IMR-90 (cell line): ENCODE data around the gene ZNF529. TPM values are rescaled to one million over a fixed set of nuclear protein-coding genes. Genes with fewer than 3 reads are reported as not detected.

ENCODE experiments used
- ATAC-seq: fragments of 200-7000 bp; cut with Tn5 transposase; 2 replicates; pipeline ENCODE4 v1.9.1; 2020; ENCODE audit warnings: low read depth, mild to moderate bottlenecking, moderate library complexity
- BruUV-seq: library from RNA; stranded (reverse); fragments of 400-500 nt; replicated peaks from 2 replicates; lab custom pipeline; 2021; lab: Mats Ljungman, UMichigan
- CTCF ChIA-PET: fragments of 300-600 bp; formaldehyde crosslinking; extraction: SDS; loops from one replicate; lab custom pipeline; 2021; ENCODE audit warnings: antibody characterized with exemption; lab: Yijun Ruan, JAX
- POLR2A ChIA-PET: fragments of 300-600 bp; sonication (Branson Sonifier 250); formaldehyde crosslinking; loops from one replicate; lab custom pipeline; 2022; ENCODE audit warnings: antibody characterized with exemption; ENCODE audit not compliant: unreplicated experiment; lab: Charles Lee
- DNase-seq: peaks from one replicate; pipeline ENCODE4 v3.0.0; 2013
- H2AFZ ChIP-seq: replicated peaks from 2 replicates; pipeline ENCODE3; 2013; ENCODE audit warnings: low read length, mild to moderate bottlenecking; ENCODE audit not compliant: poor library complexity
- H2AK5ac ChIP-seq: 2 replicates; pipeline ENCODE4 v1.6.1; 2013; ENCODE audit warnings: low read depth, low read length, inconsistent platforms
- H2AK9ac ChIP-seq: replicated peaks from 2 replicates; pipeline ENCODE3; 2013; ENCODE audit warnings: mild to moderate bottlenecking, low read depth, low read length, moderate library complexity; ENCODE audit not compliant: poor library complexity
- H2BK120ac ChIP-seq: 2 replicates; pipeline ENCODE4 v1.6.1; 2013; ENCODE audit warnings: low read depth, low read length, inconsistent platforms
- H2BK15ac ChIP-seq: 3 replicates; pipeline ENCODE4 v1.6.1; 2013; ENCODE audit warnings: low read depth, low read length, inconsistent platforms
- H2BK20ac ChIP-seq: 2 replicates; pipeline ENCODE4 v1.6.1; 2013; ENCODE audit warnings: low read depth, mild to moderate bottlenecking, inconsistent platforms, low read length, moderate library complexity
- H2BK5ac ChIP-seq: 2 replicates; pipeline ENCODE4 v1.6.1; 2013; ENCODE audit warnings: mild to moderate bottlenecking, low read depth, low read length, inconsistent platforms; ENCODE audit not compliant: poor library complexity, severe bottlenecking
- H3K14ac ChIP-seq: replicated peaks from 2 replicates; pipeline ENCODE4 v1.6.1; 2013; ENCODE audit warnings: low read depth, low read length, inconsistent platforms
- H3K18ac ChIP-seq: 2 replicates; pipeline ENCODE4 v1.6.1; 2013; ENCODE audit warnings: low read depth, low read length, control low read depth
- H3K23ac ChIP-seq: 2 replicates; pipeline ENCODE4 v1.6.1; 2013; ENCODE audit warnings: low read depth, low read length, inconsistent platforms
- H3K27ac ChIP-seq: 2 replicates; pipeline ENCODE4 v1.5.1; 2013; ENCODE audit warnings: mild to moderate bottlenecking, control low read depth, low read length; ENCODE audit not compliant: insufficient read depth
- H3K27me3 ChIP-seq: 2 replicates; pipeline ENCODE4 v1.6.1; 2013; ENCODE audit warnings: low read length; ENCODE audit not compliant: control insufficient read depth, insufficient read depth
- H3K36me3 ChIP-seq: 2 replicates; pipeline ENCODE4 v1.6.1; 2013; ENCODE audit warnings: low read length, mixed read lengths; ENCODE audit not compliant: control insufficient read depth, insufficient read depth
- H3K4ac ChIP-seq: 2 replicates; pipeline ENCODE4 v1.6.1; 2013; ENCODE audit warnings: low read depth, low read length, inconsistent platforms
- H3K4me1 ChIP-seq: 2 replicates; pipeline ENCODE4 v1.6.1; 2013; ENCODE audit warnings: low read length, mixed read lengths; ENCODE audit not compliant: control insufficient read depth, insufficient read depth
- H3K4me2 ChIP-seq: 2 replicates; pipeline ENCODE4 v1.6.1; 2013; ENCODE audit warnings: low read depth, mild to moderate bottlenecking, control low read depth, low read length, moderate library complexity
- H3K4me3 ChIP-seq: 2 replicates; pipeline ENCODE4 v1.5.1; 2013; ENCODE audit warnings: low read depth, mild to moderate bottlenecking, control low read depth, low read length, moderate library complexity; ENCODE audit not compliant: insufficient read depth
- H3K56ac ChIP-seq: 2 replicates; pipeline ENCODE4 v1.6.1; 2013; ENCODE audit warnings: low read length, inconsistent platforms; ENCODE audit not compliant: insufficient read depth; ENCODE audit errors: extremely low read depth
- H3K79me1 ChIP-seq, 2 experiments: 2 replicates each; pipeline ENCODE4 v1.6.1; 2013; ENCODE audit warnings: low read length in 2 of 2, inconsistent platforms in 1 of 2, low read depth in 1 of 2
- H3K9ac ChIP-seq: 2 replicates; pipeline ENCODE4 v1.6.1; 2013; ENCODE audit warnings: low read depth, low read length, control low read depth
- H3K9me1 ChIP-seq: 2 replicates; pipeline ENCODE4 v1.6.1; 2013; ENCODE audit warnings: low read length, inconsistent platforms; ENCODE audit not compliant: insufficient read depth
- H3K9me3 ChIP-seq: 2 replicates; pipeline ENCODE4 v1.6.1; 2013; ENCODE audit warnings: low read length; ENCODE audit not compliant: control insufficient read depth, insufficient read depth
- H4K20me1 ChIP-seq: 2 replicates; pipeline ENCODE4 v1.6.1; 2013; ENCODE audit warnings: low read length, inconsistent platforms; ENCODE audit not compliant: insufficient read depth
- H4K5ac ChIP-seq: 2 replicates; pipeline ENCODE4 v1.6.1; 2013; ENCODE audit warnings: mild to moderate bottlenecking, low read depth, low read length, control low read depth
- H4K8ac ChIP-seq, 2 experiments: 2 replicates each; pipeline ENCODE4 v1.6.1; 2013; ENCODE audit warnings: low read depth in 2 of 2, low read length in 2 of 2, control low read depth in 1 of 2, inconsistent platforms in 1 of 2
- H4K91ac ChIP-seq: 2 replicates; pipeline ENCODE4 v1.6.1; 2013; ENCODE audit warnings: low read depth, low read length, inconsistent platforms; ENCODE audit not compliant: insufficient read depth
- BHLHE40 ChIP-seq: fragments of 150-350 bp; IDR thresholded peaks from 2 replicates; pipeline ENCODE4 v1.6.1; 2016; ENCODE audit warnings: mild to moderate bottlenecking, low read depth, low read length
- CEBPB ChIP-seq: IDR thresholded peaks from 2 replicates; pipeline ENCODE4 v1.6.1; 2012; ENCODE audit warnings: low read depth, low read length, improper control_type of control experiment
- FOS ChIP-seq: fragments of 150-350 bp; IDR thresholded peaks from 2 replicates; pipeline ENCODE4 v1.6.1; 2016; ENCODE audit warnings: low read depth, low read length
- MAFK ChIP-seq: IDR thresholded peaks from 2 replicates; pipeline ENCODE4 v1.6.1; 2012; ENCODE audit warnings: low read depth, low read length, improper control_type of control experiment
- MAZ ChIP-seq: IDR thresholded peaks from 2 replicates; pipeline ENCODE4 v1.6.1; 2012; ENCODE audit warnings: low read depth, mild to moderate bottlenecking, low read length, improper control_type of control experiment, moderate library complexity, borderline replicate concordance
- MXI1 ChIP-seq: IDR thresholded peaks from 2 replicates; pipeline ENCODE4 v1.6.1; 2012; ENCODE audit warnings: low read depth, mild to moderate bottlenecking, low read length, moderate library complexity, borderline replicate concordance
- NFE2L2 ChIP-seq: fragments of 150-350 bp; IDR thresholded peaks from 2 replicates; pipeline ENCODE4 v1.6.1; 2016; ENCODE audit warnings: low read depth, mild to moderate bottlenecking, low read length
- POLR2A ChIP-seq: IDR thresholded peaks from 2 replicates; pipeline ENCODE4 v1.6.1; 2012; ENCODE audit warnings: mild to moderate bottlenecking, low read depth, low read length
- RAD21 ChIP-seq: IDR thresholded peaks from 2 replicates; pipeline ENCODE4 v1.6.1; 2012; ENCODE audit warnings: low read length, improper control_type of control experiment
- WGBS, 2 experiments: methylation state at CpG; one replicate each; pipeline versions ENCODE4 v1.1.5 to v1.1.7; 2013; ENCODE audit warnings: missing lambda C conversion rate in 2 of 2; ENCODE audit not compliant: insufficient read length in 1 of 2; ENCODE audit errors: extremely low coverage in 2 of 2; 5-methylcytosine and 5-hydroxymethylcytosine counted together
- dilution Hi-C: fragments of 300-500 bp; cut with HindIII; formaldehyde crosslinking; loops from one replicate; pipeline ENCODE4 v1.14.3; 2018; ENCODE audit warnings: low sequenced_read_pairs; ENCODE audit not compliant: unreplicated experiment
- in situ Hi-C: fragments of 300-500 bp; cut with MboI; formaldehyde crosslinking; loops from 3 replicates; pipeline ENCODE4 v1.14.3; 2019; ENCODE audit warnings: low sequenced_read_pairs, inconsistent platforms, mixed read lengths
- intact Hi-C: fragments of 100-400 bp; cut with micrococcal nuclease; formaldehyde crosslinking; loops from 2 replicates; pipeline ENCODE4 v1.10.0; 2022
- polyA plus RNA-seq, 3 experiments: library from polyadenylated mRNA; depleted of rRNA; stranded (reverse); fragments of >200 nt; gene quantifications; 2 replicates each; pipeline ENCODE4 v1.2.3, GENCODE V29; 2012; ENCODE audit warnings: low replicate concordance in 1 of 3
- total RNA-seq: library from RNA; depleted of rRNA; stranded (reverse); fragments of >200 nt; gene quantifications from 2 replicates; pipeline ENCODE4 v1.2.3, GENCODE V29; 2012
- TF ChIP-seq, protein P1 (sequence below): conservative IDR thresholded peaks from 2 replicates; pipeline ENCODE4 v1.5.1; 2012; ENCODE audit warnings: mild to moderate bottlenecking, low read depth, low read length, improper control_type of control experiment

ZNF529 gene
- total and polyA plus RNA-seq, 2 of the 4 experiments (the other 2 are of a cell fraction), result 2.4 to 6.8 TPM

DNA sequence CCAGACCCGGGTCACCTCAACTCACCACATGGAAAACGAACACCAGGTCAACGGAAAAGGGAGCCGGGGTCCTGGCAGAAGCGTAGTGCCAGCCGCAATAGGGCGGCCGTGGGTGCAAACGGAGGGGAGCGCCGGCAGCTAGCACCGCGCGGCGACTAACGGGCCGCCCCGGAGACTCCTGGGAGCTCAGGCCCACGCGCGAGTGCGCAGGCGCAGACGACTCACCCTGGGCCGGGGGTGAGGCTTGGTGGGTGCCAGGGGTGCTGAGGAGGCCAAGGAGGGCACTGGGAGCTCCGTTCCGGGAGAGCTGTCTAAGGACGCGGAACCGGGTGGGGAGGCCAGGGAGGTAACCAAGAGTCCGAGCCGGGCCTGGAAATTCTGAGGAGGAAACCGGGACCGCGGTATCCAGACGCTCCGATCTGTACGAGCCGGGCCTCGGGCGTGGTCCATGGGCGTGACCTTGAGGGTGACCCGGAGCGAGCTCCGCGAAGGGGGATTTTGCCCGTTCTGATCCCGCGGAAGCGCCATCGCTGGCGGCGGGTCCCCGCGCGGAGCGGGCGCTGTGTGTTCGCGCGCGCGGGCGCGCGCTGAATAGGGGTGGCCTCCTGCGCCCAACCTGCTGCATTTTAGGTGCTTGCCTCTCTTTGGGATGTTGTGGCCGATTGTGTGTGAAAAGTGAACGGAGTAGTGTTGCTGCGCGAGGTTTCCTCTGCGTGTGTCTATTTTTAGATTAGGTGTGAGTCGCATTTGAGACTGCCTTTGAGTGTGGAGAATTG, 32.2 kb upstream of the ZNF529 start, which contains the start of gene ZNF382:
Gene ZNF382, plus strand, starts transcription at position 213 of the 776 bp plus-strand sequence. CDS start 4,602 bp downstream, outside the sequence.
- peak within 1 kb of the TSS; percentile 79 for H3K9ac ChIP-seq
- TF ChIP-seq BHLHE40 (no peak), FOS (no peak), POLR2A (no peak), NFE2L2 (no peak), CEBPB (no peak), MAZ (no peak), MAFK (no peak), RAD21 (no peak), MXI1 (no peak)
- TF ChIP-seq, protein P1, sequence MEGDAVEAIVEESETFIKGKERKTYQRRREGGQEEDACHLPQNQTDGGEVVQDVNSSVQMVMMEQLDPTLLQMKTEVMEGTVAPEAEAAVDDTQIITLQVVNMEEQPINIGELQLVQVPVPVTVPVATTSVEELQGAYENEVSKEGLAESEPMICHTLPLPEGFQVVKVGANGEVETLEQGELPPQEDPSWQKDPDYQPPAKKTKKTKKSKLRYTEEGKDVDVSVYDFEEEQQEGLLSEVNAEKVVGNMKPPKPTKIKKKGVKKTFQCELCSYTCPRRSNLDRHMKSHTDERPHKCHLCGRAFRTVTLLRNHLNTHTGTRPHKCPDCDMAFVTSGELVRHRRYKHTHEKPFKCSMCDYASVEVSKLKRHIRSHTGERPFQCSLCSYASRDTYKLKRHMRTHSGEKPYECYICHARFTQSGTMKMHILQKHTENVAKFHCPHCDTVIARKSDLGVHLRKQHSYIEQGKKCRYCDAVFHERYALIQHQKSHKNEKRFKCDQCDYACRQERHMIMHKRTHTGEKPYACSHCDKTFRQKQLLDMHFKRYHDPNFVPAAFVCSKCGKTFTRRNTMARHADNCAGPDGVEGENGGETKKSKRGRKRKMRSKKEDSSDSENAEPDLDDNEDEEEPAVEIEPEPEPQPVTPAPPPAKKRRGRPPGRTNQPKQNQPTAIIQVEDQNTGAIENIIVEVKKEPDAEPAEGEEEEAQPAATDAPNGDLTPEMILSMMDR, result no peak
- H2BK120ac ChIP-seq, result no peak within 1 kb of the TSS
- H4K91ac ChIP-seq, result peak within 1 kb of the TSS; percentile 51
- ATAC-seq (peak; percentile 96), DNase-seq (peak; percentile 41)
- H2AK5ac ChIP-seq, result 0 out of 2 replicates have a peak within 1 kb of the TSS, but pooled peaks have one; percentile 0
- H3K18ac ChIP-seq, result 0 out of 2 replicates have a peak within 1 kb of the TSS, but pooled peaks have one; percentile 25
- peak within 1 kb of the TSS; percentile 81 for H3K4ac ChIP-seq
- no TSS peak for BruUV-seq
- peak within 1 kb of the TSS; percentile 29; the same call in 1 of the 2 replicates for H3K23ac ChIP-seq
- H4K20me1 ChIP-seq, result no peaks in the 10 kb centered on the region
- no peak within 1 kb of the TSS for H2BK20ac ChIP-seq
- peak within 1 kb of the TSS; percentile 65 to 80 for H4K8ac ChIP-seq
- H3K4me3 ChIP-seq, result peak within 1 kb of the TSS; percentile 96
- intact Hi-C loops (loop anchor here (2.0 kb wide), 1 partner anchor 32 kb away; the partner anchor contains the start of gene ZNF529), dilution Hi-C loops (no loop called here), in situ Hi-C loops (no loop called here)
- peak within 1 kb of the TSS; percentile 64 for H3K27ac ChIP-seq
- H3K56ac ChIP-seq, result peak within 1 kb of the TSS; percentile 29; the same call in 1 of the 2 replicates
- peaks cover 4 to 11% of the 10 kb centered on the region in 2 experiments; a peak in 3 of 4 replicates for H3K79me1 ChIP-seq
- H3K9me3 ChIP-seq, result peaks cover 4% of the 10 kb centered on the region
- H3K9me1 ChIP-seq, result no peaks in the 10 kb centered on the region
- H3K4me1 ChIP-seq, result no peaks in the 10 kb centered on the region
- no peaks in the 10 kb centered on the region for H3K27me3 ChIP-seq
- POLR2A ChIA-PET, result interaction anchor here (0.6 to 0.7 kb wide), 2 partner anchors 11 to 256 kb away, joined by 3 to 7 read pairs; no protein-coding TSS in a partner anchor
- peaks cover 2% of the 10 kb centered on the region; the same call in 1 of the 2 replicates for H3K36me3 ChIP-seq
- no peak within 1 kb of the TSS for H2BK15ac ChIP-seq
- H4K5ac ChIP-seq, result peak within 1 kb of the TSS; percentile 74
- CTCF ChIA-PET, result no interaction called here
- peak within 1 kb of the TSS; percentile 93 for H2AK9ac ChIP-seq
- peak within 1 kb of the TSS; percentile 53 for H2BK5ac ChIP-seq
- WGBS, 2 experiments, result 5% methylated on average over 22 of the region's 73 CpGs; no CpG with 5 or more reads in 1 of the 2 experiments
- H3K14ac ChIP-seq, result peak within 1 kb of the TSS; percentile 61
- peak within 1 kb of the TSS; percentile 98 for H3K4me2 ChIP-seq
- peak within 1 kb of the TSS; percentile 99 for H2AFZ ChIP-seq
